HG03280 (cell line): ENCODE data around the gene ERP44.
"Not testable (repeated sequence)": the region's sequence is repeated elsewhere in the genome, so short reads cannot be mapped to it uniquely, and the experiment has no call there.

Experiments used
- ATAC-seq: cut with Tn5 transposase; IDR thresholded peaks from one replicate; pipeline ENCODE4 v1.9.1; 2021; ENCODE audit warnings: mild to moderate bottlenecking, moderate library complexity; ENCODE audit not compliant: unreplicated experiment

ERP44 gene

GRCh38 chr9:100020121-100020795, 78.5 kb downstream of the ERP44 start:
- ATAC-seq = no peak

- no peak for ATAC-seq
Observed at GRCh38 chr9:100019541-100019940, 79.3 kb downstream of the ERP44 start.

- ATAC-seq = no peak
Observed at GRCh38 chr9:100014846-100015245, 84.0 kb downstream of the ERP44 start.

GRCh38 chr9:100013573-100013972, 85.2 kb downstream of the ERP44 start:
- no peak for ATAC-seq

- no peak for ATAC-seq
Observed at GRCh38 chr9:100012279-100012678, 86.5 kb downstream of the ERP44 start.

GRCh38 chr9:100011062-100011681, 87.6 kb downstream of the ERP44 start:
- ATAC-seq = no peak

- no peak for ATAC-seq
Observed at GRCh38 chr9:99999797-100000196, 99.0 kb downstream of the ERP44 start.

GRCh38 chr9:99998866-99999265, 99.9 kb downstream of the ERP44 start:
- ATAC-seq = no peak

- ATAC-seq = no peak
Observed at GRCh38 chr9:99998266-99998665, 100.5 kb downstream of the ERP44 start.

- ATAC-seq = not testable (repeated sequence)
Observed at GRCh38 chr9:99990508-99990907, 108.3 kb downstream of the ERP44 start.

- no peak for ATAC-seq
Observed at GRCh38 chr9:99986642-99987041, 112.2 kb downstream of the ERP44 start.

GRCh38 chr9:99980598-99980997, 118.2 kb downstream of the ERP44 start:
- no peak for ATAC-seq

- no peak for ATAC-seq
Observed at GRCh38 chr9:99978221-99978620, 120.6 kb downstream of the ERP44 start.

GRCh38 chr9:99977033-99977792, 121.6 kb downstream of the ERP44 start:
- ATAC-seq = no peak

- ATAC-seq = no peak
Observed at GRCh38 chr9:99973455-99973854, 125.3 kb downstream of the ERP44 start.

GRCh38 chr9:99971410-99971809, 127.4 kb downstream of the ERP44 start:
- ATAC-seq = no peak

GRCh38 chr9:99970481-99970880, 128.3 kb downstream of the ERP44 start:
- ATAC-seq = no peak

- ATAC-seq = no peak
Observed at GRCh38 chr9:99967457-99967856, 131.3 kb downstream of the ERP44 start.

GRCh38 chr9:99966716-99967115, 132.1 kb downstream of the ERP44 start:
- ATAC-seq = no peak

GRCh38 chr9:99966001-99966400, 132.8 kb downstream of the ERP44 start:
- ATAC-seq = no peak

- ATAC-seq = no peak
Observed at GRCh38 chr9:99964336-99964735, 134.5 kb downstream of the ERP44 start.

- ATAC-seq = no peak
Observed at GRCh38 chr9:99962680-99963261, 136.0 kb downstream of the ERP44 start.
